GM12875 (cell line): ENCODE measurements around the gene AIFM2.

Experiments used
- H3K4me3 ChIP-seq: one replicate; pipeline ENCODE4 v1.5.1; 2011; ENCODE audit warnings: low read depth, low read length, control low read depth
- CTCF ChIP-seq: IDR thresholded peaks from 2 replicates; pipeline ENCODE4 v1.5.1; 2011; ENCODE audit warnings: low read depth, mild to moderate bottlenecking, control low read depth, inconsistent platforms, low read length, moderate library complexity, borderline replicate concordance; ENCODE audit not compliant: insufficient read depth

Gene AIFM2

DNA sequence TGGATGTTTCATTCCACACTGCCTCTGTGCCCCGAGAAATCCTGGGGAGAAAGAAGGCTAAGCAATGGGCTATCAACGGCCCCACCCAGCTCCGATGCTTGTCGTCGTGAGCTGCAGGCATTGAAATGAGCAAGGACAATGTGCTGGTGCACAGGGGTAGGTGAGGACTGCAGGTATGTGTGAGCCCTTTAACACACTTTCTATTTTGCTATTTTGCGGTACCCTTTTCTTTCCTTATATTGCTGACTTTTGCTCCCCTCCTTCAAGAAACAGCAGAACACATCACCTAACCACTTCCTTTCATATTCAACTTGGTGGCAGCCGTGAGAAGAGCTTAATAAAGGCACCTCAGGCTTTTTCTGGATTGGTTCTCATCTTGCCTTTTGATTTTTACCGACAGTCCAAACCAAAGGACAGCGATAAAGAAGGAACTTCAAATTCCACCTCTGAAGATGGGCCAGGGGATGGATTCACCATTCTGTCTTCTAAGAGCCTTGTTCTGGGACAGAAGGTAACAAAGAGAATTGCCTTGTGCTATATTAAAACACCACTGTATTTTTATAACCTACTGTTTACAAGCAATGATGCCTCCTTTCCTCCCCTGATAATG is 39.2 kb downstream of the AIFM2 start:
- H3K4me3 ChIP-seq, result no peak overlapping the region
- TF ChIP-seq CTCF, result no peak

DNA sequence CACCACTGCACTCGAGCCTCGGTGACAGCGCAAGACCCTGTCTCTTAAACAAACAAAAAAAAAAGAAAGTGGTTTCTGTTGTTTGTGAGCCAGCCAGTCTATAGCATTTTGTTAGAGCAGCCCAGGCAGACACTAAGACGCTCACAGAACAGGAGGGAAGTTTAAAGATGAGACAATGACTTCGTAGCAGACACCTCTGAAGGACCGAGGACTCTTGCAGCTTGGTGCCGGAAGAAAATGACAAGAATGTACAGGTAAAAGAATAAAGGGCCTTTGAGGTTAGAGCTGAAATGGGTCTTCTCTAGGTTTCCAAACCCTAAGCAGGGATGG is 40.3 kb downstream of the AIFM2 start:
- H3K4me3 ChIP-seq, result no peak overlapping the region
- TF ChIP-seq CTCF, result no peak

DNA sequence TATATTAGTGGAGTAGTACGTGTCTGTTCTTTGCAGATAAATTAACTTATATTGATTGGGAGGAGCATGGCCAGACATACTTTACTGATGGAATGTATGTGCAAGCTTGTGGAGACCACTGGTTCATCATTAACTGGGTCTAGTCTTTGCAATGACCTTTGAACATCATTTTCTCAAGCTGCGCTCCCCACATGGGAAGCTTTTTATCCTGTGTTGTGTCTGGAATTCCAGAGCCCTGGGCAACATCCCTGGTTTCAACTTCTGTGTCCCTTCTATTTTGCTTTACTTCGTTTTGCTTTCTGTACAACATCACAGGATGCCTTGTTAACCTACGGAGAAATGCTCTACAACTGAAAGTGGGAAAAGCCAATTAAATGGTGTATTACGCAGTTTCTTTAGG is 41.7 kb downstream of the AIFM2 start:
- H3K4me3 ChIP-seq, result no peak overlapping the region
- no peak for TF ChIP-seq CTCF

GRCh38 chr10:70090013-70090412 is 42.6 kb downstream of the AIFM2 start:
- no peak for TF ChIP-seq CTCF

GRCh38 chr10:70088308-70088698 is 44.3 kb downstream of the AIFM2 start:
- no peak for TF ChIP-seq CTCF
- H3K4me3 ChIP-seq, result no peak overlapping the region

More at GRCh38 chr10:70090013-70090412, 42.6 kb downstream of the AIFM2 start:
- H3K4me3 ChIP-seq, result no peak overlapping the region

DNA sequence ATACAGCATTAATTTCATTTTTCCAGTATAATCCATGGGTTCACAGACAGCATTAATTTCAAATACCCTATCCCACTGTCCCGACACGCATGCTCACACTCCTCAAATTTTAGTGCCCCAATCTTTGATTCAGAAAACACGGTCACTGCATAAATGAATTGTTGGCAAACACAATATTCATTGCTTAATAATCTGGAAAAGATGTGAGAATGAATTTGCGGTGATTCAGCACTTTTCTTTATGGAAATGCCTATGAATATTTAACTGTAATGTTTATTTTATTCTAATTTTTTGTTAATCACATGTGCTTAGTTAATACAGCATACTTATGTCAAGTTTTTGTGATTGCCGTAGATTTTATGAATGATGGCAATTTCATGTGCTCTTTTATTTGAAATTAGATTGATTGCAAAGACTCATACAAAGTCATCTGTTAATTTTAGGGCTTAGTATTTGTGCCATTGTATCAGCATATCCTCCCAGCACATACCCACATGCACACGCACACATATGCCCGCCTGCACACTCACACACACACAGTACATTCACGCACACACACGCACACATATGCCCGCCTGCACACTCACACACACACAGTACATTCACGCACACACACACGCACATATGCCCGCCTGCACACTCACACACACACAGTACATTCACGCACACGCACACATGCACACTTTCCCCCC is 44.9 kb downstream of the AIFM2 start:
- no peak for TF ChIP-seq CTCF
- no peak overlapping the region for H3K4me3 ChIP-seq

- no peak overlapping the region for H3K4me3 ChIP-seq
- TF ChIP-seq CTCF, result no peak
Measured at GRCh38 chr10:70085975-70086613, 46.5 kb downstream of the AIFM2 start.
